ENCODE results near the gene IQGAP2.

IQGAP2 gene

DNA sequence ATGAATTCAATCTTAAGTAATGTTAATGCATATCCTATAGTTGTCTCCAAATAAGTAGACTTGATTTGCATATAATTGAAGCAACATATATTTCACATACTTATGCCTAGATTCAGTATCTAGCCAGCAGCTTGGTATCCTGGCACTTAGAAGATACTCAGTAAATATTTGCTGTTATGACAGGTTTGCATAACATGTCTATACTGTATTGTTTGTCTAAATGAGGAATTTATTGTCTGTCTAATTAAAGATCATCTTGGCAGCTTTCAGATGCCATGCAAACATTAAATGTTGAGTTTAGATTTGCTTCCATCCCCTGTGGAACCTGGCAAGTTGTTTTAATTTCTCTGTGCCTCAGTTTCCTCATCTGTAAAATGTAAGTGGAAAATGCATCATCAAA is 9.4 kb downstream of the IQGAP2 start:
- Histone ChIP-seq H3K4me3 (ENCODE audit: insufficient read depth, low read depth, low read length, poor library complexity, severe bottlenecking) (no peak overlapping the region), H3K27ac (ENCODE audit: insufficient read depth, low read length, poor library complexity, severe bottlenecking) (no peak overlapping the region), H3K27me3 (replicated peaks; ENCODE audit: control insufficient read depth, insufficient read depth, low read length, poor library complexity, severe bottlenecking) (no peaks in the 10 kb centered on the region), H3K9me3 (ENCODE audit: control insufficient read depth, low read length) (no peaks in the 10 kb centered on the region), H3K36me3 (ENCODE audit: control insufficient read depth, insufficient read depth, low read length) (peaks cover 3% of the 10 kb centered on the region), H3K4me1 (ENCODE audit: control insufficient read depth, insufficient read depth, low read length, poor library complexity, severe bottlenecking) (peaks cover 3% of the 10 kb centered on the region)
- no peak for DNase-seq

DNA sequence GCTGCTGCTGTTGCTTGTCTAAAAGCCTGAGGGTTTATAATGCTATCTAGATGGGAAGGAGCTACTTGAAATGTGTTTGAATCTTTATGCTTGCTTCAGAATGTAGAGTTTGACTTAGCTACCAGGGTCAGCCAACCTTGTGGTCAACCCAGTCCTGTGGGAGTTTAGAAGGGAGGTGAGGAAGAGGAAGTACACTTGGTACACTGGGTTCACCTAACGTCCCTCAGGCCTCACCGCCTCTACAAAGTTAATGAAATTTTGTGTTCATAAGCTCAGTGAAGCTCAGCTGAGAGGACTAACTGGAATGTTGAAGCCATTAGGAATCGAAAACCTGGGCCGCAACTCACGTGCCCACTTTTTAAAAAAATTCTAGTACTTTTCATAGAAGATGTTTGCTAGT is 10.7 kb downstream of the IQGAP2 start:
- no peak for DNase-seq
- Histone ChIP-seq H3K4me3 (ENCODE audit: insufficient read depth, low read depth, low read length, poor library complexity, severe bottlenecking) (no peak overlapping the region), H3K36me3 (ENCODE audit: control insufficient read depth, insufficient read depth, low read length) (peaks cover 3% of the 10 kb centered on the region), H3K4me1 (ENCODE audit: control insufficient read depth, insufficient read depth, low read length, poor library complexity, severe bottlenecking) (peaks cover 3% of the 10 kb centered on the region), H3K27me3 (replicated peaks; ENCODE audit: control insufficient read depth, insufficient read depth, low read length, poor library complexity, severe bottlenecking) (no peaks in the 10 kb centered on the region), H3K27ac (ENCODE audit: insufficient read depth, low read length, poor library complexity, severe bottlenecking) (no peak overlapping the region), H3K9me3 (ENCODE audit: control insufficient read depth, low read length) (no peaks in the 10 kb centered on the region)

DNA sequence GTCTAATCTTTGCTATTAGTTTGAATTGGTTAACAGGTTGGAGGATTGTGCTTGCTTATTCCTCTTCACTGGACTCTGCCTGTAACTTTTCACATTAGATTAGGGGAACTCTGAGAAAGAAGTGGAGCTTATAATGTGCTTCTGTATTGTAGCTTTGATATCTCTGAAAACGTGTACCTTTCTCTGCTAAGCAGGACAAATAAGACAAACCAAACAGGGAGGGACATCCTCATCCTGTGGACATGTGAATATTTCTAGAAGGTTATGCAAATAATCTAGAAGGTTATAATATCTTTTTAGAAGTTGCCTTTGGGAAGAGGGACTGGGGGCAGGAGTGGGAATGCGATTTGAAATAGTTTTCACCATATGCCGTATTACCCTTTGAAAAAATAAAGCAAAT is 11.7 kb downstream of the IQGAP2 start:
- no peak for DNase-seq
- Histone ChIP-seq H3K27me3 (replicated peaks; ENCODE audit: control insufficient read depth, insufficient read depth, low read length, poor library complexity, severe bottlenecking) (no peaks in the 10 kb centered on the region), H3K36me3 (ENCODE audit: control insufficient read depth, insufficient read depth, low read length) (peaks cover 3% of the 10 kb centered on the region), H3K27ac (ENCODE audit: insufficient read depth, low read length, poor library complexity, severe bottlenecking) (no peak overlapping the region), H3K4me1 (ENCODE audit: control insufficient read depth, insufficient read depth, low read length, poor library complexity, severe bottlenecking) (peaks cover under 1% of the 10 kb centered on the region), H3K4me3 (ENCODE audit: insufficient read depth, low read depth, low read length, poor library complexity, severe bottlenecking) (no peak overlapping the region), H3K9me3 (ENCODE audit: control insufficient read depth, low read length) (no peaks in the 10 kb centered on the region)

DNA sequence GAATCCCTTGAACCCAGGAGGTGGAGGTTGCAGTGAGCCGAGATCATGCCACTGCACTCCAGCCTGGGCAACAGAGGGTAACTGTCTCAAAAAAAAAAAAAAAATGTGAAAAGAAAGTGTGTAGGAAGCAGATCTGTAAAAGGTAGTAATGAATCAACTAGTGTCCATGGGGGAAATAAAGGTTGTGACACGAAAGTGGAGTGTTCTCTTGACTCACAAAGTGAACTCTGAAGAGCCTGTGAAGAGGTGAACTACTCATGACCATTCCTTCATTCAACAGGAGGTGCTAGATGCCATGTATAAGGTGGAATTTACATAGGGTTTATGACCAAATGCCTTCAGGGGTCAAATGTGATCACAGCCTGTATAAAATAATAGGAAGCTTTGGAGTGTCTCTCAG is 12.8 kb downstream of the IQGAP2 start:
- no peaks in the 10 kb centered on the region for H3K9me3 ChIP-seq (ENCODE audit: control insufficient read depth, low read length)
- H3K27ac ChIP-seq (ENCODE audit: insufficient read depth, low read length, poor library complexity, severe bottlenecking): no peak overlapping the region
- no peaks in the 10 kb centered on the region for H3K4me1 ChIP-seq (ENCODE audit: control insufficient read depth, insufficient read depth, low read length, poor library complexity, severe bottlenecking)
- no peaks in the 10 kb centered on the region for H3K27me3 ChIP-seq (replicated peaks; ENCODE audit: control insufficient read depth, insufficient read depth, low read length, poor library complexity, severe bottlenecking)
- H3K36me3 ChIP-seq (ENCODE audit: control insufficient read depth, insufficient read depth, low read length): peaks cover 3% of the 10 kb centered on the region
- DNase-seq: no peak
- H3K4me3 ChIP-seq (ENCODE audit: insufficient read depth, low read depth, low read length, poor library complexity, severe bottlenecking): no peak overlapping the region

DNA sequence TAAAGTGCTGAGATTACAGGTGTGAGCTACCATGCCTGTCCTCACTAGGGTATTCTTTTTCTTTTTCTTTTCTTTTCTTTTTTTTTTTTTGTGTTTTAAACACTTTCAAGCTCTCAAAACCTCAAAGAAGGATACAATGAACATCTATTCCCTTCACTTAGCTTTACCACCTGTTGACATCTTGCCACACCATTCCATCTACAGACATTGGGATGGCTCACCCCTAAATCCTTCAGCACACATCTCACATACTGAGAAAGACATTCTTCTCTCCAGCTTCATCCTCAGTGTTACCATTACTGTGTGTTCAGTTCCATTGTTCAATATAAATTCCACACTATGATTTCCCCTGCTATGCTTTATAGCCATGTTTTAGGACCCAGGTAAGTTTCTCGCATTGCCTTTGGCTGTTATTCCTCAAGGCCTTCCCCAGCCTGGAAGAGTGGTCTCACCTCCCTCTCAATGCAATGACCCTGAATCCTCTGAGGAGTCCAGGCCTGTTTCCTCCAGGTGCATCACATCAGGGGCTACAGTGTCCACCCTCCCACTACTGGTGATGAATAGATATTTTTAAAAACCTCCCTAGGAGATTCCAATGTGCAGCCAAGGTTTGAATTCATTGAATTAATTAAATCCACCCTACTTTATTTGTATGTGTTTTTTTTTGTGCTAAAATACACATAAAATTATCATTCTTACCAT is 16.7 kb downstream of the IQGAP2 start:
- H3K9me3 ChIP-seq (ENCODE audit: control insufficient read depth, low read length): no peaks in the 10 kb centered on the region
- no peaks in the 10 kb centered on the region for H3K36me3 ChIP-seq (ENCODE audit: control insufficient read depth, insufficient read depth, low read length)
- H3K27me3 ChIP-seq (replicated peaks; ENCODE audit: control insufficient read depth, insufficient read depth, low read length, poor library complexity, severe bottlenecking): no peaks in the 10 kb centered on the region
- DNase-seq: no peak
- peaks cover 3% of the 10 kb centered on the region for H3K4me1 ChIP-seq (ENCODE audit: control insufficient read depth, insufficient read depth, low read length, poor library complexity, severe bottlenecking)
- no peak overlapping the region for H3K27ac ChIP-seq (ENCODE audit: insufficient read depth, low read length, poor library complexity, severe bottlenecking)
- no peak overlapping the region for H3K4me3 ChIP-seq (ENCODE audit: insufficient read depth, low read depth, low read length, poor library complexity, severe bottlenecking)

DNA sequence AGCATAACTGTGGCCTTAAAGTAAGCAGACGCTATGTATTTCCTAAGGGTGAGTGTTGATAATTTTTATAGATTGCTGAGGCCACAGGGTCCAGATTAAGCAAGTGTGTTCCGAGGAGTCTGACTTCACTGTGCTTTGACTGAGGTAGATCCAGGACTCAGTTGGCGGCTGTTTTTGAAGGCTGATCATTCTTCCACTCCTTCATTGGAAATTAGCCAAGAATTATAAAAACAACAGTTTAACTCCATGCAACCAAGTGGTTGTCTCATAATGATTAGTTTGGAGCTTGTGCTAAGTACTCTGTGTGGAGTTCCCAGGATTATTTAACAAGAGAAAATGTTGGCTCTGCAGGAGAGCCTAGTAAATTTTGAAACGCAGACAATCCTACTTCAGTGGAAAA is 19.1 kb downstream of the IQGAP2 start:
- Histone ChIP-seq H3K9me3 (ENCODE audit: control insufficient read depth, low read length) (no peaks in the 10 kb centered on the region), H3K27ac (ENCODE audit: insufficient read depth, low read length, poor library complexity, severe bottlenecking) (no peak overlapping the region), H3K4me1 (ENCODE audit: control insufficient read depth, insufficient read depth, low read length, poor library complexity, severe bottlenecking) (peaks cover 5% of the 10 kb centered on the region), H3K36me3 (ENCODE audit: control insufficient read depth, insufficient read depth, low read length) (no peaks in the 10 kb centered on the region), H3K4me3 (ENCODE audit: insufficient read depth, low read depth, low read length, poor library complexity, severe bottlenecking) (no peak overlapping the region), H3K27me3 (replicated peaks; ENCODE audit: control insufficient read depth, insufficient read depth, low read length, poor library complexity, severe bottlenecking) (no peaks in the 10 kb centered on the region)
- no peak for DNase-seq

DNA sequence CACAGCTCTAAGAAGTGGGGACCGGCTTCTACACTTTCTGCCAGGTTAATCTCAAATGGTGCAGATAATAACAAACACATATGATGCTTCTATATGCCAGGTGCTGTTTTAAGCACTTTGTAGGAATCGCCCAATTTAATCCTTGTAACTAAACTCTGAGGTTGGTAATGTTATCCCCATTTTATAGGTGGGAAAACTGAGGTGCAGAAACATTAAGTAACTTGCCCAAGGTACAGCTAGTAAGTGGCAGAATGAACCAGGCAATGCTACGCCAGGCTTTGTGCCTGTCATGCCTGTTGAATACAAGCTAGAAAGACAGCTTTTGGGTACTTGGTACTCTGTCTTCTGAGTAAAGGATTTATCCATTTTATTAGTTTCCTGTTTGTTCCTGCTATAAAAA is 19.7 kb downstream of the IQGAP2 start:
- no peak overlapping the region for H3K4me3 ChIP-seq (ENCODE audit: insufficient read depth, low read depth, low read length, poor library complexity, severe bottlenecking)
- no peaks in the 10 kb centered on the region for H3K36me3 ChIP-seq (ENCODE audit: control insufficient read depth, insufficient read depth, low read length)
- no peak for DNase-seq
- H3K9me3 ChIP-seq (ENCODE audit: control insufficient read depth, low read length): no peaks in the 10 kb centered on the region
- no peak overlapping the region for H3K27ac ChIP-seq (ENCODE audit: insufficient read depth, low read length, poor library complexity, severe bottlenecking)
- H3K27me3 ChIP-seq (replicated peaks; ENCODE audit: control insufficient read depth, insufficient read depth, low read length, poor library complexity, severe bottlenecking): no peaks in the 10 kb centered on the region
- H3K4me1 ChIP-seq (ENCODE audit: control insufficient read depth, insufficient read depth, low read length, poor library complexity, severe bottlenecking): peaks cover 5% of the 10 kb centered on the region

DNA sequence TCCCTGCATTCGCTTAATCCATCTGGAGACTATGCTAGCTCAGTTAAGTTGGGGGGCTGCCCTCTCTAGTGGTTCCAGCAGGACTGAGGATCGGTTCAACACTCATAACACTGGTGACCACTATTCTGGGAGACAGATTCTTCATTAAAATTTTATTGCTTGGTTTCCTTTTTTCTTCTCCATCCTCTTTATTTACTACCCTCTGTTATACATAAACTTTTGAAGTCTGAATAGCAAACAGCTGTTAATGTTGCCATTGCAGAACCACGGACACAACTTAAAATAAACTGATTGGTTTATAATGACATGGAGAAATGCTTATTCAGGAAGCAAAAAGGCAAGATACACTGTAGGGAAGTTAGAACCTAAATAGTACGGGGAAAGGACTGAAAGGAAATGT is 22.1 kb downstream of the IQGAP2 start:
- H3K9me3 ChIP-seq (ENCODE audit: control insufficient read depth, low read length): no peaks in the 10 kb centered on the region
- peaks cover 5% of the 10 kb centered on the region for H3K4me1 ChIP-seq (ENCODE audit: control insufficient read depth, insufficient read depth, low read length, poor library complexity, severe bottlenecking)
- no peaks in the 10 kb centered on the region for H3K36me3 ChIP-seq (ENCODE audit: control insufficient read depth, insufficient read depth, low read length)
- no peak for DNase-seq
- no peak overlapping the region for H3K4me3 ChIP-seq (ENCODE audit: insufficient read depth, low read depth, low read length, poor library complexity, severe bottlenecking)
- H3K27ac ChIP-seq (ENCODE audit: insufficient read depth, low read length, poor library complexity, severe bottlenecking): no peak overlapping the region
- no peaks in the 10 kb centered on the region for H3K27me3 ChIP-seq (replicated peaks; ENCODE audit: control insufficient read depth, insufficient read depth, low read length, poor library complexity, severe bottlenecking)

DNA sequence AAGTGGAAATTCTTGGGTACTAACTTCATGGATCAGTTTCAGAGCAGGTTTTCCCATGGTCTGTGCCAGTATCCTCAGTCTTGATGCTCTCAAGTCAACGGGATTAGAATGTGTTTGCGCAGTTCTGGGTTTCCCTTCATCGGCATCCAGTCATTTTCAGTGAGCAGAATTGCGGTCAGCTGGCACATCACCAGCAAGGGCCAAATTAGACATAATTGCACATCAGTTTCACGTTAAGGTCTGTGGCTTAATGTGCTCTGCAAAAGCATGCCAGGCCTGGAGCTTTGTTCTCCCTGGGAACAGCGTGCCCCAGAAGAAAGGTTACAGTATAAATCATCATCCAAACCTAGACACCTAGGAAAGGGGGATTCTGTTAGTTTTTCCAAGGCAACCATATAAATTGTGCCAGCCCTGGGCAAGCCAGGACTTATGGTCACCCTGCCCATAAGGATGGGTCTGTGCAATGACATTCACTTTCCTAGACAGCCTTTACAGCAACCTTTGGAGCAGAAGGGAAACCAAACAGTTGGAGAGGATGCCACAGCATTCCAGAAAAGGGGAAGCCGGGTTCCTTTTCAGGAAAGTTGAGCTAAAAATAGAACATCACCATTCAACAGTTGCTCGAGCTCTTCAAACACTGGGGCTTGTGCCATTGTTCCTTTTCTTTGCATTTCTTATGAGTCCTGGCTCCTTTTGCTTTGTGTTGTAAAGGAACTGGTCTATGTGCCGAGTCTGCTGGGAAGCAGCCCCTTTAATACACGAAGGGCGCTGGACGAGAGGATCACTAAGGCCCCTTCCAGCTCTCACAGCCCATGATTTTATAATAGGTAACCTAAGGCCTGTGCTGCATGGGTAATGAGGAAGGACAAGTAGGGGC is 23.1 kb downstream of the IQGAP2 start:
- H3K27ac ChIP-seq (ENCODE audit: insufficient read depth, low read length, poor library complexity, severe bottlenecking): no peak overlapping the region
- H3K9me3 ChIP-seq (ENCODE audit: control insufficient read depth, low read length): no peaks in the 10 kb centered on the region
- DNase-seq: no peak
- no peak overlapping the region for H3K4me3 ChIP-seq (ENCODE audit: insufficient read depth, low read depth, low read length, poor library complexity, severe bottlenecking)
- H3K27me3 ChIP-seq (replicated peaks; ENCODE audit: control insufficient read depth, insufficient read depth, low read length, poor library complexity, severe bottlenecking): no peaks in the 10 kb centered on the region
- peaks cover 5% of the 10 kb centered on the region for H3K4me1 ChIP-seq (ENCODE audit: control insufficient read depth, insufficient read depth, low read length, poor library complexity, severe bottlenecking)
- no peaks in the 10 kb centered on the region for H3K36me3 ChIP-seq (ENCODE audit: control insufficient read depth, insufficient read depth, low read length)

Data from effector memory CD4-positive, alpha-beta T cell (primary cell).